Medulla oblongata (tissue), 1 donor: ENCODE measurements around the gene LPGAT1.
"Not testable (repeated sequence)": the region's sequence is repeated elsewhere in the genome, so short reads cannot be mapped to it uniquely, and the experiment has no call there.

ENCODE experiments used
- DNase-seq: peaks from one replicate; pipeline ENCODE4 v3.0.0-alpha.2; 2015; ENCODE audit errors: extremely low spot score

Gene LPGAT1

DNA sequence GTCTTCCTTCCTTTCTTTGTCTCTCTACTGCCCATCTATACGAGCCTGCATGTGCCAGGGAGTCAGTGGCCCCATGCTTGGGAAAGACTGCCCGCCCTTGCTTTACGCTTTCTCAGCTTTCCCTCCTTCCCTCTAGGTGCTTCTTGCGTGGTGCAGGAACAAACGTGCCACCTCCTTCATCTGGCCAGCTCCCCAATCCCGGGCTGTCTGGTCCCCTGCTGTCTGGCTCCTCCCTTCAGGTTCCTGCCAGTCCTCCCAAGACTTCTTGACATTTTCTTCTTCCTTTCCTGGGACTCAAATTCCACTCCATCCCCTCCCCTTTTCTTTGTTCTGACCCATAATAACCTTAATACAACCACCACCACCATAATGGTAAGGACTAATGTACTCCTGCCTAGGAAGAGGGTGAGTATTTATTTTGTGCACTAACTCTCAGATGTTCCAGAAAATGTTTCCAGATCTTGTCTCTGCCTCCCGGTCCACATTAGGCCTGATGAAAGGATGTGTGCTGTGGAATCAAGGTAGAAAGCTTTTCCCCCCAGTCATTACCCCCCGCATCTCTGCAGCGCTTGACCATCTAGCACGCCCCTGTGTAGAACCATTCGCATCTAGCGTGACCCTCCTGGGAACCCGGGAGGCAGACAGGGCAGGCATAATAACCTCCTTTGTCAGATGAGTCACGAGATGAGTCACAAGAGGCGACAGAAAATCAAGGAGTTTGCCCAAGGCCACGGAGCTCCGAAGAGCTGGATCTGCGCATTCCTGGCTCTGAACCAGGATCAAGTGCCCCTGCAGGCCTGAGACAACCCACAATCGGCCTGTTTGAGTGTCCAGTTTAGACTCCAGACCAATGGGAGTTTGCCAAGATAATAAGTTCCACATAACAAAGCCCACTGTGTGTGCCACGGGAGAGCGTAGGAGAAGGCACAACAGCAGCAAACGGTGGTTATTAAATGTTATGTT, 95.1 kb downstream of the LPGAT1 start:
- DNase-seq: peak; percentile 94

DNA sequence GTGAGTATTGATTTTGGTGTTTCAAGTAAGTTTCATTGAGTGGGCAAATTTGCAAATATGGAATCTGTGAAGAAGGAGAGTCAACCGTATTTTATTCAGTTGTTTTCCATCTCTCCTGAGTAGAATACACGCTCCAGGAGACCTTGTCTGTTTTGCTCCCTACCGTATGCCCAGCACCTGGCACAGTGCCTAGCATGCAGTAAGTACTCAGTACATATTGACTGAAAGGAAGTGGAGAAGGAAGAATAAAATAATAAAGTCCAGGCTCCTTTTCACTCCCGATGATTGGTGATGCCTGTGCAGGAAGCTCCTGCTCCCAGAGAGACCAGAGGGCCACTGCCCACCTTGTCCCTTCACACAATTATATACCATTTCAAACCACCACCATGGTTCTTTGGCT, 95.8 kb downstream of the LPGAT1 start:
- no peak for DNase-seq

DNA sequence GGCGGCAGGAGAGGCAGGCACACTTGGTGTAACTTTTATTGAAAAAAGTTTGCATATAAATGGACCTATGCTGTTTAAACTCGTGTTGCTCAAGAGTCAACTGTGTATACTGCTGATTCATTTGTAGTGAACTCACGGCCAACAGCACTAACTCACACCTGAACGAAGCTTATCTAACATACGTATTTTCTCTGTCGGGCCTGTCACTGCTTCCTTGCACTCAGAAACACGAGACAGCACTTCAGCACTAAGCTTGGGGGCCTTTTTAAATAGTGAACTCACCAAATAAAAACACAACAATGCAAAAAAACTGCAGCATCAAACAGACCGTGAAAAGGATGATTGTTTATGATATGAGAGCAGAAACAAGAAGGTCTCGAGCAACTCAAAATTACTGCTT, 96.2 kb downstream of the LPGAT1 start:
- no peak for DNase-seq

DNA sequence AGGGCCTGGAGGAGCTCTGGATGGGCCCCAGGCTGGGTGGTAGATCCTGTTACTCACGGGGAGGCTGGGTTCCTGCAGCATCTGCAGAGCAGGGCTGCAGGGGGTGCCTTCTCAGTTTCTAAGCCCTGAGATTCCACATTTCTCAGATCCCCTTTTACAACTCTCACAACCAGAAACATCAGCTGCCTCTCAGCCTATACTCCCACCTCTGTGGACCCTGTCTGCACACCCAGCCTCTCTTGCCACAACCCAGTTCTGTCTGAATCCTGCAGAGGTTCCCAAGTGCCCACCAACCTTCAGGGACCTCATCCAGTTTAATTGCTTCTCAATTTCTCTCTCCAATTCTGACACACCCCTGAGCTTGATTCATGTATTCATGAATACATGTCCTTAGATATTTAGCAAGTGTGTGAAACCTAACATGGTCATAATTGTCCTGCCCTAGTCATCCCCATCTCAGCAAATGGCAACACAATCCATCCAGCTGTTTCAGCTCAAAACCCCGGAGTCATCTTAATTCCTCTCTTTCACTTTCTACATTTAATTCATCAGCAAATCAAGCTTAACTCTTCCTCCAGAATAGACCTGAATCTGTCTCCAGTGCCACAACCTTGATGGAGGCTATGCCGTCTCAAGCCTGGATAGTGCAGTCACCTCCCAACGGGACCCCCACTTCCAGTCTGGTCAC, 98.1 kb downstream of the LPGAT1 start:
- DNase-seq: no peak

DNA sequence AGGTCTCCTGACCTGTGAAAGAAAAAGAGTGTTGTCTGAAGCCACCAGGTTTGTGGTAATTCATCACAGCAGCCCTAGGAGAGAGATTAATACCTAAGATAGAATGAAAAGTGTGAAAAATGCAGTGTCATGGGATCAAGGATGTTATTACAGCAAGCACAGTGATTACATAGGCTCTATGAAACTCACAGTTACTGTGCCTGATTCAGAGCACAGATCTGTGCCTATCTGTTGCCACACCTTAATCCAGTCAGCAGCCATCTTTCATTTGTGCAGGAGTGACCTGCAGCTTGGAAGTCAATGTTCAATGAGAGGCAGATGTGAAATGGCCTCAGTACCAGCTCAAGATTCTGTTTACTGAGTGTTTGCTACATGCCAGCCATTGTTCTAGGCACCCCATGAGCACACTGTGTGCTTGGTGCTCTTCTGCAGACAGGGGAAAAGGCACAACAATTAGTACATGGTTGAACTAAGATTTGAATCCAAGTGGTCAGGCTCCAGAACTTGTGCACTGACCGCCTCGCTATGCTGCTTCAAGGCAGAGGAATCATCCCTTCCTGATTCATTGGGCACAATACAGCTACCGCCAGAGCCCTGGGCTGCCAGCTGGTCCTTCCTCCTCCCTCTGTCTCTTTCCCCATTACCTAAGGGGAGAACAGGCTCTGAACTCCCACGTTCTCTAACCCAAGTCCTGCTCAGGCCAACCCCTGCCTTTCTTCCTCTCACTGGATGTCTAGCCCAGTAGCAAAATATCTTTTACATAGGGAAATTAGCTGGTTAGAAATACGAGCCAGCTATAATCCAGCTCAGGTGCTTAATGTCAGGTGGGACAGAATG, 98.9 kb downstream of the LPGAT1 start:
- no peak for DNase-seq

DNA sequence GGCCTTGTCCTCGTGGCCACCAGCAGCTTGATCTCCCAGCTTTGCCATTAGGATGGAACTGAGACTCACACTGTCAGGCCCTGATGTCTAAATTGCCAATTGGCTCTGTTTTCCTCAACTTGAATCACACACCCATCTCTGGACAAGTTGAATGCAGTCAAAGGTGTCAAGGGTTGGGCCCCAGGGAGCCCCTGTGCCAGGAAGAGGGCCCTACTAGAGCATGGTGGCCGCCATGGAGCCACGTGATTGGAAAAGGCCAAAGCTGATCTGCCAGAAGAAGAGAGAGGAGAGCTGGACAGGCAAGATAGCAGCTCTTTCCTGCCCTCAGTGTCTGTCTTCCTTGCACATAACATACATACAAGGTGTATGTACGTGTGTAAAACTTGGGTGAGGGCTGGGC, 100.2 kb downstream of the LPGAT1 start:
- no peak for DNase-seq

DNA sequence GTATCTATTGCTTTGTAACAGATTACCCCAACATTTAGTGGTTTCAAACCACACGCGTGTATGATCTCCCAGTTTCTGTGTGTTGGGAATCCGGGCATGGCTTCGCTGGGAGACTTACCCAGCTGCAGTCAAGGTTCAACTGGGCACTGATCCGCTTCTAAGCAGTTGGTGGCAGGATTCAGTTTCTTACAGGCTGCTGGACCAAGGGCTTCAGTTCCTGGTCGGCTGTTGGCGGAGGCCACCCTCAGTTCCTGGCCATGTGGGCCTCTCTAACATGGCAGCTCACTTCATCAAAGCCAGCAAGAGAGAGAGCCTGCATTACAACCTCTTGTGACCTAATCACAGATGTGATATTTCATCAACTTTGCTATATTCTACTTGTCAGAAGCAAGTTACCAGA, 101.3 kb downstream of the LPGAT1 start:
- no peak for DNase-seq

DNA sequence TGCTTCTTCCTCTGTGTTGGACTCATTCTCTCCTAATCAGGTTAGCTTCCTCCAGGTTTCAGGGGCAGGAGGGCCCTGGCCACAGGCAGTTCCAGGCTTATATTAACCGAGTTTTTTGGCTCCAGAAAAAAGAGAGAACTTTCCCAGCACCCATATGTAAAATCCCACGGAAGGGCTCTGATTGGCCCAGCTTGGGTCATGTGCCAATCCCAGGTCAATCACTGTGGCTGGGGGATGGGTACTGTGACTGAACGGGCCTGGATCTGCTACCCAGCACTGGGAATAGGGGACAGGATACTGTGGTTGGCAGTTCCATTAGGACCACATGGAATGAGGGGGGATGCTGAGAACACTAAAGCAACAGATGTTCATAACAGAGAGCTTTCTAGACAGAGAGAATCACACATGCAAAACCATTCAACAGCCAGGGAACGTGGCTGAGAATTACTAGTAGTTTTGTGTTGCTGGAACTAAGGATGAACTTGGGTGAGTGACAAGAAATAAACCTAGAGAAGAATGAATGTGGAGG, 104.0 kb downstream of the LPGAT1 start:
- DNase-seq: no peak

DNA sequence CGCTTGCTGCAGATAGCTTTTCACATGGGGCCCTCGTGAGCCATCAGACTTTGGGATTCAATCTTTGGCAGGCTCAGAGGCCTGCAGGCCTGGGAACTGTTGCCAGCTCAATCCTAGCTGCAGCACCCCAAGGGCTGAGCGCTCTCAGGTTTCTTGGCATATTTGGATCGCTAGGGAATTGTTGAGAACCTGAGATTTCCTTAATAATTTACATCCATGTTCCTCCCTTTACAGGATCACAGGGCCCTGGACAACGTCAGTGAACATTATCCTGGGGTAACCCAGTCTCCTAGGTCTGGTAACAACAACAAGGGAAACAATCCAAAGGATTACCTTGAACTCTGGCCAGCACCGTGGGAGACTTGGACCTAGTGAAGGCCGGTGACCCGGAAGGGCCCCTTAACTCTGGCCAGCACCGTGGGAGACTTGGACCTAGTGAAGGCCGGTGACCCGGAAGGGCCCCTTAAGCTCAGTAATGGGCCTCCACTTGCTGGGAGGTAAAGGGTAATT, 105.8 kb downstream of the LPGAT1 start:
- DNase-seq: no peak

DNA sequence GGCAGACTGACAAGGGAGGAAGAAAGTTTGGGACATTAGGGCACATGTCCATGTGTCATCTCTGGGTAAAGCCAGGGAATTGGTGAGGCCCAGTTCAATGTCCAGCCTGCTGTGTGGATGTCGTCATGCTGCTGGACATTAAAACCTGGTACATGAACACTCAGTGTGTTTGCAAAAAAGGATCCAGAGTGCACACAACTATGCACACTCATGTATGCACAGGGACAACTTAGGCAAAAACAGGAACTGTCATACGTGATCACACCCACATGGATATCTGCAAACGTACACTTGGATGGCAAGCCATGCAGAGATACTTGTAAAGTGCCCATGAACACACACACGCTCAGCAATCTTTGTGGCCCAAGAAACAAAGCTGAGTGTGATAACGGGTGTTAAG, 107.3 kb downstream of the LPGAT1 start:
- no peak for DNase-seq

DNA sequence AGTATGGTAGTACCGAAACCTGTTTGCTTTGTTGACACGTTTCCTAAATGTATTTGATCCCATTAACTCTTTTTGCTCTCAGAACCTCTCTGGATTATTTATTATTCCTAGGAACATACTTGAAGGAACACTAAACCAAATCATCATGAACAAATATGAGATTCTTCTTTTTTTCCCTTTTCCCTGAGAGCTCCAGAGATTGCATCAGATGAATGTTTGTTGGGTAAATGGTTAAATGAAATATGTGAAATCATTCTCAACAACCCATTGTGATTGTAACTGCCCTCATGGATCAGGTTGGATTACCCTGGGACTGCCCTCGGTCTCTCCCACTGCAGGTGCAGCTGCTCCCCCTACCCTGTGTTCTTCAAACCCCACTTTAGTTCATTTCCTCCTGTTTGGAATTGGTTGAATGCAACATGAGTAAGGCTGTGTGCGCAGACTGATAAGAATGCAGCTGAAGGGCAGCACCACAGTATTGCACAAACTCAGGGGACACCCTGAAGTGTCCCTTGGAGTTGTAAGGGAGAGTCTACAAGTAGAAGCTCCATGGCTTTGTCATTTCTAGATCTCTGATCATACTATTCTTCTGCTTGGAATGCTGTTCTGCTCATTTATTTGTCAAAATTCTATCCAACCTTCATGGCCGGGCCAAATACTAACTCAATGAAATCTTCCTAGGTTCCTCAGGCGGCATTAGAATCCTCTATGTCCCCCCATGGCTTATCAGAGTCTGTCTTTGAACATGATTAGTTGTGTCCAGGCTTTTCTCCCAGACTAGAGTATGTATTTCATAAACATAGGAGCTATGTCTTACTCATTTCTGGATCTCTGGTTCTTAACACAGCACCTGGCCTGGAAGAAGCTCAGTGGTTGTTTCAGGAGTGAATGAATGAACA, 108.0 kb downstream of the LPGAT1 start:
- no peak for DNase-seq

DNA sequence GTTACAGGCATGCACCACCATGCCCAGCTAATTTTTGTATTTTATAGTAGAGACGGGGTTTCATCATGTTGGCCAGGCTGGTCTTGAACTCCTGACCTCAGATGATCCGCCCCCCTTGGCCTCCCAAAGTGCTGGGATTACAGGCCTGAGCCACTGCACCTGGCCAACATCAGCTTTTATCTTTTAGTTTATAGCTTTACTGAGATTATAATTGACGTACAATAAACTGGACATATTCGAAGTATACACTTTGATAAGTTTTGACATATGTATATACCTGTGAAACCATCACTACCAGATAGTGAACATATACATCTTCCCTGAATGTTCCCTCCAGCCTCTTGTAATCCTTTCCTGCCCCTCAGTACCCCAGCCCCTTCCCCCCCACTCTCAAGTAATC, 114.0 kb downstream of the LPGAT1 start:
- DNase-seq: not testable (repeated sequence)

DNA sequence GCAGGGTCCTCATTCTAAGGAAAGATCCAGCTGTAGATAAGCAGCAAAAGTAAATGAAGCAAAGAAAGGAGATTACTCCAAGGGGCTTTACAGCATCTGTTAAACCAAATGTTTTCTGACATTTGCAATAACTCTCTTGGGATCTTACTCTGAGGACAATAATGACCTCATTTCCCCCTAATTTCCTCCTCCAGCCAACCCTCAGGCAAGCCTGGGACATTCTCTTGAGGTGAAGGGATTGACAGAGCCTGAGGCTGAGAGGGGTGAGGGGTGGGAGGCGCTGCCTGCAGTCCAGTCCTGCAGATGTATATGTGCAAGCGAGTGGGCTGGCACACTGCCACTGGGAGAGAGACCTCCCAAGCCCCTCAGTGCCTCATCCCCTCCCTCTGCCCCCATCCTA, 114.6 kb downstream of the LPGAT1 start:
- DNase-seq: no peak

DNA sequence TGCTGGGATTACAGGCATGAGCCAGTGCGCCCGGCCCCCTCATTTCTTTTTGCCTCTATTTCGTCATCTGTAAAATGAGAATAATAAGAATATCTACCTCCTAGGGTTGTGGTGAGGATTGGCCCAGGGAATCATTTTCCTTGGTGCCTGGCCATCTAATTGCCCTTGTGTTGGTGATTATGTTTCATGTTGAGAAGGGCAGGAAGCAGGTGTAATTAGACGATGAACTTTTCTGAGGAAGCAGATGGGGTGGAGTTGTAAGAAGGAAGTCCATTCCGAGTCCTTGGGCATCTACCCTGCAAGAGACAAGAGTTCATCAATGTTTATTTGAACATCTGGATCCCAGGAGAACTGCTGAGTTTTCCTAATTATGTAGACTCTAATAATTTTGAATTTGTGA, 116.4 kb downstream of the LPGAT1 start:
- no peak for DNase-seq

DNA sequence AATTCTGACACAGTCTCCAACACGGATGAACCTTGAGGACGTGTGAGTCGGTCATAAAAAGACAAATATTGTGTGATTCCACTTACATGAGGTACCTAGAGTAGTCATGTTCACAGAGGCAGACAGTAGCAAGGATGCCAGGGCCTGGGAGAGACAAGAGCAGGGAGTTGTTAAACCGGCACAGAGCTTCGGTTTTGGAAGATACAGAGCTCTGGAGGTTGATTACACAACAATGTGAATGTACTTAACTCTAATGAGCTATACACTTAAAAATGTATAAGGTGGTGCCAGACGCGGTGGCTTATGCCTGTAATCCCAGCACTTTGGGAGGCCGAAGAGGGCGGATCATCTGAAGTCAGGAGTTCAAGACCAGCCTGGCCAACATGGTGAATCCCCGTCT, 117.3 kb downstream of the LPGAT1 start:
- no peak for DNase-seq

DNA sequence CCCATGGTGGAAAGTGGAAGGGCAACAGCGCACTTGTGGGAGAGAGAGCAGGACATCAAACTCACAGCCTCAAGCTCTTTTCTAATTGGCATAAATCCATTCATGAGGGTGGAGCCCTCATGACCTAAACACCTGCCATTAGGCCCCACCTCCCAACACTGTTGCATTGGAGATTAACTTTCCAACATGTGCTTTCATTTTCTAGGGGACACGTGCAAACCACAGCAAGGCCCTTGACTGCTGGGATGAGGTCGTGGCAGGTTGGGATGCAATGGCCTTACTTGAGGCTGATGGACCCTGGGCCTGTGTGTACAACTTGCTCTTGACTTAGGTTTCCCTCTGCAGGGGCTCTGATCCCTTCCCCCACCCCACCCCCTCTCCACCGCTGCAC, 119.3 kb downstream of the LPGAT1 start:
- DNase-seq: no peak

DNA sequence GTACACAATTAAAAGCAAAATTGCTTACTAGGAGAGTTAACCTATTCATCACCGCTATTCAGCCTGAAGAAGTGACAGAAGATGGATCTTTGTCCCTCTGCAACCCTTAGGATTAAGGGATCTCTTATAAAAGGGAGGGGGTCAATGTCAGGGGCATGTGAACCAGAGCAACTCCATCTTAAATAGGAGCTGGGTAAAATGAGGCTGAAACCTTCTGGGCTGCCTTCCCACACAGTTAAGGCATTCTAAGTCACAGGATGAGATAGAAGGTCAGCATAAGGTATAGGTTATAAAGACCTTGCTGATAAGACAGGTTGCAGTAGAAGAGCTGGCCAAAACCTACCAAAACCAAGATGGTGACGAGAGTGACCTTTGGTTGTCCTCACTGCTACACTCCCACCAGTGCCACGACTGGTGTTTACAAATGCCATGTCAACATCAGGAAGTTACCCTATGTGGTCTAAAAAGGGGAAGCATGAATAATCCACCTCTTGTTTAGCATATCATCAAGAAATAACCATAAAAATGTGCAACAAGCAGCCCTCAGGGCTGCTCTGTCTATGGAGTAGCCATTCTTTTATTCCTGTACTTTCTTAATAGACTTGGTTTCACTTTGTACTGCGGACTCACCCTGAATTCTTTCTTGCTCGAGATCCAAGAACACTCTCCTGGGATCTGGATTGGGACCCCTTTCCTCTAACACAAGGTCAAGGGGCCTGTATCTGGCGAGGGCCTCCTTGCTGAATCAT, 119.8 kb downstream of the LPGAT1 start:
- no peak for DNase-seq

DNA sequence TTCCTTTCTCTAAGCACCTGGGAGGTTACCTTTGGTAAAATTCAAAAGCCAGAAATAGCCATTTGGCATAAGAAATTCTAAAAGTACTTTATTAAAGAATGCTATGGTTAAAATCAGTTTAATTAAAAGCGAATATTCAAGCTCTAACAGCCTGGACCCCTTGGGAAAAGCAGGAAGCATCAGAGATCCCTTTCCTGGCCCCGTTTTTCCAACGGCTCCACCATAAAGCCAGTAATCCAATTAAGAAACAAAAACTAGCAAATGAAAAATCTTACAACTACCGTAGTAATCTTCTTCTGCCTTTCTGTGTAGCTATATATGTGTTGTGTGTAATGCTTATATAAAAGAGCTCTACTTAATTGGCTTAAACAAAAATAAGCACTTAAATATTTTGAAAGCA, 121.6 kb downstream of the LPGAT1 start:
- no peak for DNase-seq

DNA sequence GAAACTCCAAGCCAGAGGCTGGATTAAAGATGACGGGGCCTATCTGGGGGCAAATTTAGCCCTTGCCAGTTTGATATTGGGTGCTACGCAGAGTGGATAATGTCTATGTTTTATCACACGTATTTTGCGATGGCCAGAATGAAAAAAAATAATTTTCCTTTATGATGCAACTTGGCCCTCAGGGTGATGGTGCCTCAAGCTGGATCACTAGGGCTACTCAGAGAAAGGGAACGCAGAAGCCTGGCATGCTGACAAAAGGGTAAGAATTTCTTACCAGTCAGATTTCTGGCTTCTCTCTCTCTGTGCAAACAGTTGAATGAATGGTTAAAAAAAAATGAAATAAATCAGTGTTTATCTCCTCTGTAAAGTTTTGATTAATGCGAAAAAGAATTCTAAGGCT, 122.6 kb downstream of the LPGAT1 start:
- no peak for DNase-seq

DNA sequence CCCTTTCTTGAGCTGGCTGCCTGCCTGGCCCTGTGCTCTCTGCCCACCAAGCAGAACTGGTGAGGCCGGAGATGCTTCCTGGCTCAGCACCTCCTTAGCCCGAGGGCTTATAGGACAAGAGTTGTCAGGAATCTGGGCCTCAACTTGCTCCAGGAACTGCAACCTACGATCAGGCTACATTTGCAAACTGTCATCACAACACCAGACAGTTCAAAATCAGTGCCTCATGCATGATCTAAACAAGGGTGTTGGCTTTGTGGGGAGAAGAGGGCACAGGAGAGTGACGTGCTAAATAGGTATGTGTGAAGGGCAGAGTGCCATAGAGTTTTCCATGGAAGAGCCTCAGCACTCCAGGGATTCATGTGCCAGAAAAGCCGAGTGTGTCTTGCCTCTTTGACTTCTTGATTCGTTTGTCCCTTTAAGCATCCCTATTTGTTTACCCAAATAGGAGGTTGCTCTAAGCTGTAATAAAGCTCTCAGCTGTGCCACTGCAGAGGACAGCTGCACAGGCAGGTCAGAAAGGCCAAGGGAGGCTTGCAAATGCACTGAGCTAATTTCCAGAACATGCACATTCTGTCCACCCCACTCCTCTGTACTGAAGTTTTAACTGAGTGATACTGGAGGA, 125.0 kb downstream of the LPGAT1 start:
- DNase-seq: no peak
